ENCODE results near the gene C16orf74. TPM values are rescaled to one million over a fixed set of nuclear protein-coding genes. Genes with fewer than 3 reads are reported as not detected.

Gene C16orf74
- polyA plus RNA-seq, 2 of the 4 experiments (the other 2 are of a cell fraction): 3.8 to 9.1 TPM

DNA sequence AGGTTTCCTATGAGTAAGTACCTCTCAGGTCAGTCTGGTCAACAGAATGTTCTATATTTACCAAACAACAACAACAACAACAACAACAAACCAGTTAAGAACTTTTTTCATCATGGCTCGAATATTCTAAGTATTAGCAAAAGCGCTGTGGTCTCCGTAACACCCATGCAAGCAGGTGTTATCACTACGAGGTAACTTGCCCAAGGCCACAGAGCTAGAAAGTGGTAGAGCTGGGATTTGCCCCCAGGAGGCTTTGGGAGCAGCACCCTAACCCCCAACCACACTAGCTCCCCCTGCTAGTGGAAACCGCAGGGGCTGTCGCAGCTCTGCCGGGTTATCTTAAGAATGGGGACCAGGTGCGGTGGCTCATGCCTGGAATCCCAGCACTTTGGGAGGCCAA is 23.9 kb upstream of the C16orf74 start:
- CTCF ChIA-PET: interaction anchor here (1.5 kb wide), 1 partner anchor 47 kb away, joined by 3 read pairs; no protein-coding TSS in a partner anchor
- Histone ChIP-seq H3K4me3 (no peak overlapping the region), H3K27ac (no peak overlapping the region), H3K4me1 (no peaks in the 10 kb centered on the region), H3K9me3 (no peaks in the 10 kb centered on the region), H3K4me2 (no peak overlapping the region)
- DNase-seq (ENCODE audit: low read depth in 1 of 2, low spot score in 1 of 2): no peak
- FAIRE-seq: no peak
- TF ChIP-seq RAD21 (conservative IDR thresholded peaks at IDR 0.05 in 1 of 2, IDR thresholded peaks at IDR 0.05 in 1 of 2) (no peak), BCL3 (IDR thresholded peaks at IDR 0.05) (no peak), RFX5 (IDR thresholded peaks at IDR 0.05) (no peak), TP53 (CRISPR knock-in tag; IDR thresholded peaks at IDR 0.05) (no peak), ZC3H11A (IDR thresholded peaks at IDR 0.05) (no peak), ZSCAN20 (CRISPR knock-in tag; IDR thresholded peaks at IDR 0.05) (no peak), ZNF302 (CRISPR knock-in tag; IDR thresholded peaks at IDR 0.05) (no peak), CEBPB (IDR thresholded peaks at IDR 0.05) (no peak), JUNB (IDR thresholded peaks at IDR 0.05) (no peak), POLR2AphosphoS2 (conservative IDR thresholded peaks at IDR 0.05; ENCODE audit: low read length) (no peak), PBX3 (IDR thresholded peaks at IDR 0.05) (no peak), CHD4 (IDR thresholded peaks at IDR 0.05; ENCODE audit: borderline replicate concordance) (no peak), PHF8 (IDR thresholded peaks at IDR 0.05; ENCODE audit: borderline replicate concordance, low read depth) (no peak), EHF (CRISPR knock-in tag; IDR thresholded peaks at IDR 0.05) (no peak), POLR2A (IDR thresholded peaks at IDR 0.05; ENCODE audit: low read length) (no peak), USF2 (IDR thresholded peaks at IDR 0.05) (no peak)
- TF ChIP-seq, protein P1, sequence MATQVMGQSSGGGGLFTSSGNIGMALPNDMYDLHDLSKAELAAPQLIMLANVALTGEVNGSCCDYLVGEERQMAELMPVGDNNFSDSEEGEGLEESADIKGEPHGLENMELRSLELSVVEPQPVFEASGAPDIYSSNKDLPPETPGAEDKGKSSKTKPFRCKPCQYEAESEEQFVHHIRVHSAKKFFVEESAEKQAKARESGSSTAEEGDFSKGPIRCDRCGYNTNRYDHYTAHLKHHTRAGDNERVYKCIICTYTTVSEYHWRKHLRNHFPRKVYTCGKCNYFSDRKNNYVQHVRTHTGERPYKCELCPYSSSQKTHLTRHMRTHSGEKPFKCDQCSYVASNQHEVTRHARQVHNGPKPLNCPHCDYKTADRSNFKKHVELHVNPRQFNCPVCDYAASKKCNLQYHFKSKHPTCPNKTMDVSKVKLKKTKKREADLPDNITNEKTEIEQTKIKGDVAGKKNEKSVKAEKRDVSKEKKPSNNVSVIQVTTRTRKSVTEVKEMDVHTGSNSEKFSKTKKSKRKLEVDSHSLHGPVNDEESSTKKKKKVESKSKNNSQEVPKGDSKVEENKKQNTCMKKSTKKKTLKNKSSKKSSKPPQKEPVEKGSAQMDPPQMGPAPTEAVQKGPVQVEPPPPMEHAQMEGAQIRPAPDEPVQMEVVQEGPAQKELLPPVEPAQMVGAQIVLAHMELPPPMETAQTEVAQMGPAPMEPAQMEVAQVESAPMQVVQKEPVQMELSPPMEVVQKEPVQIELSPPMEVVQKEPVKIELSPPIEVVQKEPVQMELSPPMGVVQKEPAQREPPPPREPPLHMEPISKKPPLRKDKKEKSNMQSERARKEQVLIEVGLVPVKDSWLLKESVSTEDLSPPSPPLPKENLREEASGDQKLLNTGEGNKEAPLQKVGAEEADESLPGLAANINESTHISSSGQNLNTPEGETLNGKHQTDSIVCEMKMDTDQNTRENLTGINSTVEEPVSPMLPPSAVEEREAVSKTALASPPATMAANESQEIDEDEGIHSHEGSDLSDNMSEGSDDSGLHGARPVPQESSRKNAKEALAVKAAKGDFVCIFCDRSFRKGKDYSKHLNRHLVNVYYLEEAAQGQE (IDR thresholded peaks at IDR 0.05): no peak
- TF ChIP-seq, protein P2, sequence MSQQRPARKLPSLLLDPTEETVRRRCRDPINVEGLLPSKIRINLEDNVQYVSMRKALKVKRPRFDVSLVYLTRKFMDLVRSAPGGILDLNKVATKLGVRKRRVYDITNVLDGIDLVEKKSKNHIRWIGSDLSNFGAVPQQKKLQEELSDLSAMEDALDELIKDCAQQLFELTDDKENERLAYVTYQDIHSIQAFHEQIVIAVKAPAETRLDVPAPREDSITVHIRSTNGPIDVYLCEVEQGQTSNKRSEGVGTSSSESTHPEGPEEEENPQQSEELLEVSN (IDR thresholded peaks at IDR 0.05; ENCODE audit: borderline replicate concordance, low read depth): no peak
- TF ChIP-seq, protein P3, sequence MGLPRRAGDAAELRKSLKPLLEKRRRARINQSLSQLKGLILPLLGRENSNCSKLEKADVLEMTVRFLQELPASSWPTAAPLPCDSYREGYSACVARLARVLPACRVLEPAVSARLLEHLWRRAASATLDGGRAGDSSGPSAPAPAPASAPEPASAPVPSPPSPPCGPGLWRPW (IDR thresholded peaks at IDR 0.05): no peak
- ATAC-seq: no peak
- 91% methylated on average over 6 of the region's 8 CpGs for WGBS (ENCODE audit: missing lambda C conversion rate)
- POLR2A ChIA-PET: no interaction called here

GRCh38 chr16:85774136-85774535 is 23.2 kb upstream of the C16orf74 start:
- no peak for FAIRE-seq
- CTCF ChIA-PET: no interaction called here
- no peak overlapping the region for H3K4me3 ChIP-seq
- DNase-seq (ENCODE audit: low read depth in 1 of 2, low spot score in 1 of 2): no peak
- H3K4me2 ChIP-seq: no peak overlapping the region
- 78% methylated on average over 6 of the region's 6 CpGs for whole genome bisulfite sequencing (ENCODE audit: missing lambda C conversion rate)
- no peaks in the 10 kb centered on the region for H3K4me1 ChIP-seq
- no peak for ATAC-seq
- no peaks in the 10 kb centered on the region for H3K9me3 ChIP-seq
- H3K27ac ChIP-seq: no peak overlapping the region
- POLR2A ChIA-PET: no interaction called here
- TF ChIP-seq RFX5 (IDR thresholded peaks at IDR 0.05) (no peak), EP300 (IDR thresholded peaks at IDR 0.05) (no peak), FOSB (CRISPR knock-in tag; IDR thresholded peaks at IDR 0.05) (no peak), POLR2AphosphoS2 (conservative IDR thresholded peaks at IDR 0.05; ENCODE audit: low read length) (no peak), RARB (CRISPR knock-in tag; IDR thresholded peaks at IDR 0.05) (no peak), ZNF302 (CRISPR knock-in tag; IDR thresholded peaks at IDR 0.05) (no peak), HMGXB4 (CRISPR knock-in tag; IDR thresholded peaks at IDR 0.05; ENCODE audit: borderline replicate concordance) (no peak)
- TF ChIP-seq, protein P4, sequence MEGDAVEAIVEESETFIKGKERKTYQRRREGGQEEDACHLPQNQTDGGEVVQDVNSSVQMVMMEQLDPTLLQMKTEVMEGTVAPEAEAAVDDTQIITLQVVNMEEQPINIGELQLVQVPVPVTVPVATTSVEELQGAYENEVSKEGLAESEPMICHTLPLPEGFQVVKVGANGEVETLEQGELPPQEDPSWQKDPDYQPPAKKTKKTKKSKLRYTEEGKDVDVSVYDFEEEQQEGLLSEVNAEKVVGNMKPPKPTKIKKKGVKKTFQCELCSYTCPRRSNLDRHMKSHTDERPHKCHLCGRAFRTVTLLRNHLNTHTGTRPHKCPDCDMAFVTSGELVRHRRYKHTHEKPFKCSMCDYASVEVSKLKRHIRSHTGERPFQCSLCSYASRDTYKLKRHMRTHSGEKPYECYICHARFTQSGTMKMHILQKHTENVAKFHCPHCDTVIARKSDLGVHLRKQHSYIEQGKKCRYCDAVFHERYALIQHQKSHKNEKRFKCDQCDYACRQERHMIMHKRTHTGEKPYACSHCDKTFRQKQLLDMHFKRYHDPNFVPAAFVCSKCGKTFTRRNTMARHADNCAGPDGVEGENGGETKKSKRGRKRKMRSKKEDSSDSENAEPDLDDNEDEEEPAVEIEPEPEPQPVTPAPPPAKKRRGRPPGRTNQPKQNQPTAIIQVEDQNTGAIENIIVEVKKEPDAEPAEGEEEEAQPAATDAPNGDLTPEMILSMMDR (IDR thresholded peaks at IDR 0.05): no peak
